Testis (tissue), 3 donors: ENCODE results near the gene NTSR2. TPM values are rescaled to one million over a fixed set of nuclear protein-coding genes. Genes with fewer than 3 reads are reported as not detected.

Experiments
- DNase-seq: peaks from one replicate; pipeline ENCODE4 v3.0.0-alpha.2; 2019
- H3K27ac ChIP-seq, 2 donors: fragments of 200-600 bp; sonication (generic); one replicate each; pipeline ENCODE4 v1.5.1; 2019
- H3K27me3 ChIP-seq: fragments of 200-600 bp; sonication (generic); one replicate; pipeline ENCODE4 v1.5.1; 2019
- H3K36me3 ChIP-seq: fragments of 200-600 bp; sonication (generic); one replicate; pipeline ENCODE4 v1.5.1; 2017; ENCODE audit warnings: low read depth; ENCODE audit errors: missing control alignments
- H3K4me1 ChIP-seq: fragments of 200-600 bp; sonication (generic); one replicate; pipeline ENCODE4 v1.5.1; 2019
- H3K4me3 ChIP-seq, 2 donors: fragments of 200-600 bp; sonication (generic); one replicate each; pipeline ENCODE4 v1.5.1; 2017 to 2019
- H3K9me3 ChIP-seq: fragments of 200-600 bp; sonication (generic); one replicate; pipeline ENCODE4 v1.5.1; 2017
- CTCF ChIP-seq, 3 experiments: fragments of 450-650 bp in 2 of 3; fragments of 200-600 bp in 1 of 3; sonication (generic) in 1 of 3; IDR thresholded peaks; one replicate each; pipeline ENCODE4 v1.5.1; 2016 to 2019; ENCODE audit warnings: antibody characterized with exemption in 3 of 3, mild to moderate bottlenecking in 2 of 3, moderate library complexity in 1 of 3
- POLR2A ChIP-seq: fragments of 450-650 bp; IDR thresholded peaks from one replicate; pipeline ENCODE4 v1.6.1; 2017; ENCODE audit warnings: antibody characterized with exemption, mild to moderate bottlenecking, moderate library complexity
- WGBS, 2 donors: methylation state at CpG; one replicate each; pipeline ENCODE4 v1.1.5; 2018; 5-methylcytosine and 5-hydroxymethylcytosine counted together
- intact Hi-C: fragments of 100-400 bp; cut with DNase I; formaldehyde crosslinking; loops from one replicate; pipeline ENCODE4 v1.15.1; 2023; ENCODE audit warnings: low total_unique reads
- polyA plus RNA-seq: library from polyadenylated mRNA; stranded (reverse); fragments of 350-450 nt; fragmentation: Illumina TruSeq; extraction: RNeasy Lipid Tissue Mini Kit (QIAGEN cat#74804); gene quantifications from one replicate; pipeline ENCODE4 v1.2.3, GENCODE V29; 2014; ENCODE audit warnings: low read depth, low replicate concordance; ENCODE audit not compliant: insufficient read depth
- total RNA-seq, 2 donors: library from RNA; depleted of rRNA; stranded (reverse); fragments of >200 nt; gene quantifications; one replicate each; pipeline ENCODE4 v1.2.3, GENCODE V29; 2016

The NTSR2 gene
- total and polyA plus RNA-seq, 3 donors from 2014 or later: 0.47 to 0.68 TPM; not detected in 1

DNA sequence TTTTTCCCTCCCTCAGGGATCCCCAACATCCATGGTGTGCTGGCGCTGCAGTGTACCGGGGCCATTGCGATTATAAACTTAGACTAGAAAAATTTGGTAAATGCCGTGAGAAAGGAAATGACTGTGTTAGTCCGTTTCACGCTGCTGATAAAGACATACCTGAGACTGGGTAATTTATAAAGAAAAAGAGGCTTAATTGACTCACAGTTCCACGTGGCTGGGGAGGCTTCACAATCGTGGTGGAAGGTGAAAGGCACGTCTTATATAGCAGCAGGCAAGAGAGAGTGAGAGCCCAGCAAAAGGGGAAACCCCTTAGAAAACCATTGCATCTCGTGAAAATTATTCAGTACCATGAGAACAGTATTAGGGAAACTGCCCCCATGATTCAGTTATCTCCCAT is 44.3 kb downstream of the NTSR2 start:
- WGBS, 2 donors: 91 to 94% methylated on average over 10 of the region's 10 CpGs
- H3K36me3 ChIP-seq: peaks cover 2% of the 10 kb centered on the region
- no peaks in the 10 kb centered on the region for H3K27me3 ChIP-seq
- H3K9me3 ChIP-seq: no peaks in the 10 kb centered on the region
- no peak overlapping the region for H3K27ac ChIP-seq
- TF ChIP-seq POLR2A (no peak), CTCF (IDR thresholded peaks at IDR 0.05) (no peak)
- H3K4me3 ChIP-seq: no peak overlapping the region
- intact Hi-C loops: no loop called here
- no peaks in the 10 kb centered on the region for H3K4me1 ChIP-seq
- no peak for DNase-seq

GRCh38 chr2:11624893-11625292 is 45.1 kb downstream of the NTSR2 start:
- 94 to 96% methylated on average over 10 of the region's 10 CpGs for WGBS, 2 donors
- Histone ChIP-seq H3K36me3 (peaks cover 2% of the 10 kb centered on the region), H3K27me3 (no peaks in the 10 kb centered on the region), H3K4me3 (no peak overlapping the region), H3K27ac (no peak overlapping the region), H3K4me1 (no peaks in the 10 kb centered on the region), H3K9me3 (no peaks in the 10 kb centered on the region)
- intact Hi-C loops: no loop called here
- no peak for DNase-seq
- TF ChIP-seq POLR2A: no peak
- no peak for TF ChIP-seq CTCF (IDR thresholded peaks at IDR 0.05)

- Histone ChIP-seq H3K36me3 (peaks cover 2% of the 10 kb centered on the region), H3K4me3 (no peak overlapping the region), H3K27me3 (no peaks in the 10 kb centered on the region), H3K27ac (no peak overlapping the region), H3K4me1 (no peaks in the 10 kb centered on the region), H3K9me3 (no peaks in the 10 kb centered on the region)
- no peak for TF ChIP-seq POLR2A
- TF ChIP-seq CTCF (IDR thresholded peaks at IDR 0.05): no peak
- intact Hi-C loops: no loop called here
- DNase-seq: no peak
- 78 to 79% methylated on average over 1 of the region's 1 CpG for WGBS, 2 donors
These were observed 47.4 kb downstream of the NTSR2 start for GRCh38 chr2:11622611-11623010.

DNA sequence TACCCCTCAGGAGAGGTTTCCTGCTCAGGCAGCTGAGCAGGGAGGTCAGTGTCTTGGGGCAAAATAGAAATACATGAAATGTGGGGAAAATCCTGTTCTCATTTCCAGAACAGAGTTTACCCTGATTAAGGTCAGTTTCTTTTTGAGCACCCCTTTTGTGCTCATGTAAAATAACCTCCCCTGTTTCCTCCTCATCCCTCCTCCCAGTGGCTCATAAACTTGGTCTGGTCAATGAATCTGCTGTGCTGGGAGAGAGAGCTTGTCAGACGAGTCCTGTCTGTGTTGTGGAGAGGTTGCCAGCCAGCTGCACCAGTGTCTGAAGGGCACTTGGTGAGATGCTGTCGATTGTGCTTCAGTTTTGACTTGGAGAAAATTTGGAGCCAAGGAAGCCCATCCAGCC is 48.6 kb downstream of the NTSR2 start:
- 71 to 73% methylated on average over 2 of the region's 2 CpGs for WGBS, 2 donors
- H3K27ac ChIP-seq: no peak overlapping the region
- no peaks in the 10 kb centered on the region for H3K9me3 ChIP-seq
- no peaks in the 10 kb centered on the region for H3K4me1 ChIP-seq
- no peak for DNase-seq
- no peak for TF ChIP-seq CTCF (IDR thresholded peaks at IDR 0.05)
- TF ChIP-seq POLR2A: no peak
- no peaks in the 10 kb centered on the region for H3K36me3 ChIP-seq
- H3K27me3 ChIP-seq: no peaks in the 10 kb centered on the region
- H3K4me3 ChIP-seq: no peak overlapping the region
- intact Hi-C loops: no loop called here

DNA sequence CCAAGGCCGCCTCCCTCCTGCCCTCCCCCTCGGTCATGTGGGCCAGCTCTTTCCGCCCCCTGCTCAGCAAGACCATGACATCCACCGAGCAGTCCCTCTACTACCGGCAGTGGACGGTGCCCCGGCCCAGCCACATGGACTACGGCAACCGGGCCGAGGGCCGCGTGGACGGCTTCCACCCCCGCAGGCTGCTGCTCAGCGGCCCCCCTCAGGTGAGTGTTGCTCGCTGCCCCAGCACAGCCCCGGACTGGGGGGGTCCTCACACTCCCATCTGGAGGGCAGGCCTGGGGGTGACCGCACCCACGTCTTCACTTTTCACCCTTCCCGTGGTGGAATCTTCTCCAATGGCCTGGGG is 51.3 kb downstream of the NTSR2 start:
- H3K4me3 ChIP-seq: no peak overlapping the region
- H3K27me3 ChIP-seq: no peaks in the 10 kb centered on the region
- H3K9me3 ChIP-seq: no peaks in the 10 kb centered on the region
- intact Hi-C loops: no loop called here
- no peaks in the 10 kb centered on the region for H3K4me1 ChIP-seq
- H3K27ac ChIP-seq: no peak overlapping the region
- WGBS, 2 donors: 93 to 100% methylated on average over 13 to 20 of the region's 20 CpGs
- TF ChIP-seq POLR2A (no peak), CTCF (IDR thresholded peaks at IDR 0.05) (no peak)
- H3K36me3 ChIP-seq: no peaks in the 10 kb centered on the region
- no peak for DNase-seq
